Neural cell (in vitro differentiated cells): ENCODE measurements around the gene POLK.

Source experiments
- POLR2AphosphoS5 ChIP-seq: IDR thresholded peaks from 2 replicates; pipeline ENCODE4 v1.6.1; 2012
- TF ChIP-seq, protein P1 (sequence below): fragments of 450-650 bp; IDR thresholded peaks from 2 replicates; pipeline ENCODE4 v1.5.1; 2014; ENCODE audit warnings: antibody characterized with exemption, mild to moderate bottlenecking, moderate library complexity; ENCODE audit not compliant: poor library complexity, severe bottlenecking

DNA sequence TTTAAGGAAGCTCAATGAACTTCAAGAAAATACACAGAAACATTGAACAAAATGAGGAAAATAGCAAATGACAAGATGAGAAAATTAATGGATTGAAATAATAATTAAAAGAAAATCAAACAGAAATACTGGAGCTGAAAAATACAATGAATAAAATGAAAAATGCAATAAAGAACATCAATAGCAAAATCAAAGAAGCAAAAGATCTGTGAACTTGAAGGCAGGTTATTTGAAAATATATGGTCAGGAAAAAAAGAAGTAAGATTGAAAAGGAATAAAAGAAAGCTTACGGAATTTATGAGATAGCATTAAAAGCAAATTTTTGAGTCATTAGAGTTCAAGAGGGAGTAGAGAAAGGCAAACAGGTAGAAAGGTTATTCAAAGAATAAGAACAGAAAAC is 42.7 kb upstream of the POLK start:
- TF ChIP-seq, protein P1, sequence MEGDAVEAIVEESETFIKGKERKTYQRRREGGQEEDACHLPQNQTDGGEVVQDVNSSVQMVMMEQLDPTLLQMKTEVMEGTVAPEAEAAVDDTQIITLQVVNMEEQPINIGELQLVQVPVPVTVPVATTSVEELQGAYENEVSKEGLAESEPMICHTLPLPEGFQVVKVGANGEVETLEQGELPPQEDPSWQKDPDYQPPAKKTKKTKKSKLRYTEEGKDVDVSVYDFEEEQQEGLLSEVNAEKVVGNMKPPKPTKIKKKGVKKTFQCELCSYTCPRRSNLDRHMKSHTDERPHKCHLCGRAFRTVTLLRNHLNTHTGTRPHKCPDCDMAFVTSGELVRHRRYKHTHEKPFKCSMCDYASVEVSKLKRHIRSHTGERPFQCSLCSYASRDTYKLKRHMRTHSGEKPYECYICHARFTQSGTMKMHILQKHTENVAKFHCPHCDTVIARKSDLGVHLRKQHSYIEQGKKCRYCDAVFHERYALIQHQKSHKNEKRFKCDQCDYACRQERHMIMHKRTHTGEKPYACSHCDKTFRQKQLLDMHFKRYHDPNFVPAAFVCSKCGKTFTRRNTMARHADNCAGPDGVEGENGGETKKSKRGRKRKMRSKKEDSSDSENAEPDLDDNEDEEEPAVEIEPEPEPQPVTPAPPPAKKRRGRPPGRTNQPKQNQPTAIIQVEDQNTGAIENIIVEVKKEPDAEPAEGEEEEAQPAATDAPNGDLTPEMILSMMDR = no peak
- no peak for TF ChIP-seq POLR2AphosphoS5
